Uterus (tissue), 4 donors: Measurements from ENCODE around the gene ATP6AP1. TPM values are rescaled to one million over a fixed set of nuclear protein-coding genes. Genes with fewer than 3 reads are reported as not detected.

Experiments used
- DNase-seq, 2 donors: peaks; one replicate each; pipeline ENCODE4 v3.0.0-alpha.2; 2019 to 2020
- H3K27ac ChIP-seq, 2 donors: fragments of 200-600 bp; sonication (generic); 1 replicate in 1 of 2; 2 replicates in 1 of 2; pipeline ENCODE4 v1.5.1; 2016 to 2018
- H3K27me3 ChIP-seq, 2 donors: fragments of 200-600 bp; sonication (generic); one replicate each; pipeline ENCODE4 v1.5.1; 2018 to 2019; ENCODE audit warnings: control low read depth in 1 of 2
- H3K36me3 ChIP-seq, 2 donors: fragments of 200-600 bp; sonication (generic); one replicate each; pipeline ENCODE4 v1.5.1; 2019; ENCODE audit warnings: control low read depth in 1 of 2
- H3K4me1 ChIP-seq, 2 donors: fragments of 200-600 bp; sonication (generic); one replicate each; pipeline ENCODE4 v1.5.1; 2018 to 2019; ENCODE audit warnings: control low read depth in 1 of 2
- H3K4me3 ChIP-seq, 2 donors: fragments of 200-600 bp; sonication (generic); 1 replicate in 1 of 2; 2 replicates in 1 of 2; pipeline ENCODE4 v1.5.1; 2018 to 2019; ENCODE audit warnings: mild to moderate bottlenecking in 1 of 2
- H3K9me3 ChIP-seq, 2 donors: fragments of 200-600 bp; sonication (generic); one replicate each; pipeline ENCODE4 v1.5.1; 2019; ENCODE audit warnings: control low read depth in 1 of 2
- CTCF ChIP-seq, 4 experiments: fragments of 200-600 bp in 2 of 4; fragments of 450-650 bp in 2 of 4; sonication (generic) in 2 of 4; IDR thresholded peaks; one replicate each; pipeline ENCODE4 v1.5.1; 2016 to 2019; ENCODE audit warnings: antibody characterized with exemption in 4 of 4, mild to moderate bottlenecking in 2 of 4, moderate library complexity in 1 of 4
- POLR2A ChIP-seq, 2 donors: fragments of 450-650 bp; IDR thresholded peaks; one replicate each; pipeline ENCODE4 v1.6.1; 2016; ENCODE audit warnings: antibody characterized with exemption in 2 of 2, mild to moderate bottlenecking in 1 of 2, moderate library complexity in 1 of 2
- intact Hi-C: fragments of 100-400 bp; cut with DNase I; formaldehyde crosslinking; loops from one replicate; pipeline ENCODE4 v1.15.1; 2023; ENCODE audit warnings: low total_unique reads
- total RNA-seq, 4 donors: library from RNA; depleted of rRNA in 3 of 4; stranded (reverse); fragments of >200 nt in 3 of 4; gene quantifications; one replicate each; pipeline versions ENCODE4 v1.1.0 to v1.2.4, GENCODE V29; 2014 to 2023
- donor health status: DM: yes; HTN: yes; CAD: no.

The ATP6AP1 gene
- total RNA-seq, 4 donors from 2014 or later = 5.1 to 71.3 (median 42.1) TPM

- no peak for DNase-seq
- intact Hi-C loops = no loop called here
- Histone ChIP-seq H3K9me3 (no peaks in the 10 kb centered on the region), H3K27ac (peak overlapping the region; percentile 76 to 83), H3K36me3 (no peaks in the 10 kb centered on the region), H3K27me3 (no peaks in the 10 kb centered on the region), H3K4me1 (no peaks in the 10 kb centered on the region), H3K4me3 (peak overlapping the region; percentile 47 to 79)
- TF ChIP-seq POLR2A (IDR thresholded peaks at IDR 0.05) (no peak), CTCF (IDR thresholded peaks at IDR 0.05) (no peak)
Observed at GRCh38 chrX:154458954-154459778, 30.7 kb downstream of the ATP6AP1 start.

- Histone ChIP-seq H3K4me3 (peak overlapping the region in 1 of 2 donors; percentile 47), H3K9me3 (no peaks in the 10 kb centered on the region), H3K4me1 (no peaks in the 10 kb centered on the region), H3K27me3 (no peaks in the 10 kb centered on the region), H3K27ac (no peak overlapping the region), H3K36me3 (no peaks in the 10 kb centered on the region)
- DNase-seq = no peak
- TF ChIP-seq CTCF (IDR thresholded peaks at IDR 0.05) = no peak
- TF ChIP-seq POLR2A (IDR thresholded peaks at IDR 0.05) = no peak
- intact Hi-C loops = no loop called here
Observed at GRCh38 chrX:154459832-154460231, 31.4 kb downstream of the ATP6AP1 start.

- intact Hi-C loops = no loop called here
- H3K27me3 ChIP-seq = no peaks in the 10 kb centered on the region
- no peaks in the 10 kb centered on the region for H3K9me3 ChIP-seq
- no peaks in the 10 kb centered on the region for H3K36me3 ChIP-seq
- no peak overlapping the region for H3K4me3 ChIP-seq
- no peak overlapping the region for H3K27ac ChIP-seq
- no peaks in the 10 kb centered on the region for H3K4me1 ChIP-seq
- TF ChIP-seq CTCF (IDR thresholded peaks at IDR 0.05) = no peak
- TF ChIP-seq POLR2A (IDR thresholded peaks at IDR 0.05) = no peak
- DNase-seq = no peak
Observed at GRCh38 chrX:154460326-154460725, 31.8 kb downstream of the ATP6AP1 start.

GRCh38 chrX:154462396-154462795 is 33.9 kb downstream of the ATP6AP1 start:
- DNase-seq = no peak
- intact Hi-C loops = no loop called here
- H3K27ac ChIP-seq = no peak overlapping the region
- H3K4me3 ChIP-seq = no peak overlapping the region
- H3K36me3 ChIP-seq = no peaks in the 10 kb centered on the region
- no peaks in the 10 kb centered on the region for H3K27me3 ChIP-seq
- no peak for TF ChIP-seq POLR2A (IDR thresholded peaks at IDR 0.05)
- no peak for TF ChIP-seq CTCF (IDR thresholded peaks at IDR 0.05)
- no peaks in the 10 kb centered on the region for H3K9me3 ChIP-seq
- no peaks in the 10 kb centered on the region for H3K4me1 ChIP-seq

GRCh38 chrX:154463611-154464220 is 35.2 kb downstream of the ATP6AP1 start:
- Histone ChIP-seq H3K9me3 (no peaks in the 10 kb centered on the region), H3K36me3 (no peaks in the 10 kb centered on the region), H3K27ac (no peak overlapping the region), H3K4me3 (no peak overlapping the region), H3K27me3 (no peaks in the 10 kb centered on the region), H3K4me1 (no peaks in the 10 kb centered on the region)
- no peak for DNase-seq
- TF ChIP-seq POLR2A (IDR thresholded peaks at IDR 0.05) = no peak
- no peak for TF ChIP-seq CTCF (IDR thresholded peaks at IDR 0.05)
- intact Hi-C loops = no loop called here
